Endothelial cell (in vitro differentiated cells): Measurements from ENCODE around the gene RUNX2. TPM values are rescaled to one million over a fixed set of nuclear protein-coding genes. Genes with fewer than 3 reads are reported as not detected.

ENCODE experiments used
- DNase-seq: peaks from one replicate; pipeline ENCODE4 v3.0.0; 2021; ENCODE audit warnings: low spot score
- H3K27ac Mint-ChIP-seq: one replicate; pipeline ENCODE4 v1.8.0; 2021; ENCODE audit warnings: mixed read lengths, inconsistent platforms; ENCODE audit not compliant: unreplicated experiment
- H3K27me3 Mint-ChIP-seq: one replicate; pipeline ENCODE4 v1.8.0; 2021; ENCODE audit warnings: mild to moderate bottlenecking, moderate library complexity, mixed read lengths, inconsistent platforms; ENCODE audit not compliant: unreplicated experiment
- H3K36me3 Mint-ChIP-seq: one replicate; pipeline ENCODE4 v1.8.0; 2021; ENCODE audit warnings: mild to moderate bottlenecking, low read depth, mixed read lengths, inconsistent platforms; ENCODE audit not compliant: unreplicated experiment
- H3K4me1 Mint-ChIP-seq: one replicate; pipeline ENCODE4 v1.8.0; 2021; ENCODE audit warnings: mild to moderate bottlenecking, mixed read lengths, inconsistent platforms; ENCODE audit not compliant: unreplicated experiment
- H3K4me3 Mint-ChIP-seq: one replicate; pipeline ENCODE4 v1.8.0; 2021; ENCODE audit warnings: mild to moderate bottlenecking, mixed read lengths, inconsistent platforms; ENCODE audit not compliant: unreplicated experiment
- H3K9me3 Mint-ChIP-seq: one replicate; pipeline ENCODE4 v1.8.0; 2021; ENCODE audit warnings: mixed read lengths, inconsistent platforms; ENCODE audit not compliant: unreplicated experiment
- CTCF ChIP-seq: fragments of 200-600 bp; sonication (generic); IDR thresholded peaks from one replicate; pipeline ENCODE4 v1.5.0; 2021; ENCODE audit warnings: antibody characterized with exemption; ENCODE audit not compliant: unreplicated experiment
- total RNA-seq: library from RNA; stranded (reverse); fragmentation: NEBNext Ultra II Directional; extraction: Animal tissue kit (Norgen Biotek cat#: 25700); gene quantifications from one replicate; pipeline ENCODE4 v1.2.1, GENCODE V29; 2021; ENCODE audit not compliant: unreplicated experiment

RUNX2 gene
- total RNA-seq, 1 donor from 2014 or later = 1.8 TPM

DNA sequence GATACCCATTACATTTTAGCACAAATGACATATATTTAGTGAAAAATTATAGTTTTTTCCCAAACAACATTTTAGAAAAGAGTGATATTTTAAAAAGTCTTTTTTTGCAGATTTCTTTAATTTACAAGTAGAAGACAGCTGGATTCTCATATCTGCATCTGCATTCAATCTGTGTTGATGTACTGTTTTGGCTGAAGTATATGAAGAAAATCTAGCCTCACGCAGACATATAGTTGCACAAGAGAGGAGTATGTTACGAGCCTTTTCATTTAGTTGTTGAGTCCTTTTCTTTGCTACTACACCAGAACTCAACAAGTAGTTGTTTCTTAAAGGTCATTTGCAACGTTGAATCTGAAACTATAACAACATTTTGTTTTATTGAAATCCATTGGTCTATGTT is 363.9 kb downstream of the RUNX2 start:
- no peak overlapping the region for H3K4me3 Mint-ChIP-seq
- H3K27ac Mint-ChIP-seq = no peak overlapping the region
- no peak for TF ChIP-seq CTCF
- no peak for DNase-seq
- H3K4me1 Mint-ChIP-seq = peaks cover 3% of the 10 kb centered on the region
- peaks cover 2% of the 10 kb centered on the region for H3K27me3 Mint-ChIP-seq
- H3K9me3 Mint-ChIP-seq = no peaks in the 10 kb centered on the region
- H3K36me3 Mint-ChIP-seq = no peaks in the 10 kb centered on the region

DNA sequence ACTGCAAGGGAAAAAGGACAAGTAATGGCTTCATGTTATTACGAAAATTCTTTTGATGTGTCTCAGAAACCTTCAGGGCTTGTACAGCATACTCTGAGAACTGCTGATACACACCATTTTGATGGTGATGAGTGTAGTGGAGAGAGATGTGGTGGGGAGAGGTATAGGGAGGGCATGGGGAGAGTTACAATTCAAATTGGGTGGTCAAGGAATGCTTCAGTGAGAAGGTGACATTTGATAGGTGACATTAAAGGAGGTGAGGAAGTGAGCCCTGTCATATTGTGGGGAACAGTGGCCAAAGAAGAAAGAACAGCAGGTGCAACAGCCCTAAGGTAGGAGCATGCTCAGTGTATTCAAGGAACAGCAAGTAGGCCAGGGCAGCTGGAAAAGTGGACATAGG is 368.6 kb downstream of the RUNX2 start:
- H3K4me1 Mint-ChIP-seq = peaks cover 3% of the 10 kb centered on the region
- TF ChIP-seq CTCF = no peak
- H3K9me3 Mint-ChIP-seq = no peaks in the 10 kb centered on the region
- peaks cover 3% of the 10 kb centered on the region for H3K27me3 Mint-ChIP-seq
- H3K4me3 Mint-ChIP-seq = no peak overlapping the region
- no peaks in the 10 kb centered on the region for H3K36me3 Mint-ChIP-seq
- no peak for DNase-seq
- no peak overlapping the region for H3K27ac Mint-ChIP-seq

DNA sequence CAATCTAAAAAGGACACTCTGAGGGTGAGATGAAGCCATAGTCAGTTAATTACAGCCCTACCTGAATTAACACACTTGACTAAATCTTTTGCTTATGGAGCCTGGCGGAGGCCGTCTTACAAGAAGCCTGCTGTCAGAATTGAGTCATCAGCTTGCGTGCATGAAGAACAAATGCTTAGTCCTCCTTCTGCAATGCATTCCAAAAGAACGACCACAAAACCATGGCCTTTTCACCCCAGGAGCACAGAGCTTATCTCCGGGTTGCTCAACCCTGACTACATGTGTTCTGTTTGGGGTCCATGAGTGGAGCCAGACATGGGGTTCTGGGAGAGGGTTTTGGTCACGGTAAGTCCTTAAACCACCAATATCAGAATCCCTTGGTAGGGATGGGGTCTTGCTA is 369.5 kb downstream of the RUNX2 start:
- H3K4me1 Mint-ChIP-seq = peaks cover 3% of the 10 kb centered on the region
- no peaks in the 10 kb centered on the region for H3K36me3 Mint-ChIP-seq
- no peak overlapping the region for H3K4me3 Mint-ChIP-seq
- H3K27ac Mint-ChIP-seq = no peak overlapping the region
- TF ChIP-seq CTCF = no peak
- H3K27me3 Mint-ChIP-seq = peaks cover 3% of the 10 kb centered on the region
- DNase-seq = no peak
- no peaks in the 10 kb centered on the region for H3K9me3 Mint-ChIP-seq

- H3K27me3 Mint-ChIP-seq = peaks cover 3% of the 10 kb centered on the region
- peaks cover 3% of the 10 kb centered on the region for H3K4me1 Mint-ChIP-seq
- no peaks in the 10 kb centered on the region for H3K36me3 Mint-ChIP-seq
- H3K27ac Mint-ChIP-seq = no peak overlapping the region
- H3K4me3 Mint-ChIP-seq = no peak overlapping the region
- no peaks in the 10 kb centered on the region for H3K9me3 Mint-ChIP-seq
- TF ChIP-seq CTCF = no peak
- DNase-seq = no peak
Measured at GRCh38 chr6:45698046-45698445, 369.9 kb downstream of the RUNX2 start.

GRCh38 chr6:45699663-45700062 is 371.5 kb downstream of the RUNX2 start:
- Mint-ChIP-seq H3K27ac (no peak overlapping the region), H3K4me1 (peaks cover under 1% of the 10 kb centered on the region), H3K9me3 (no peaks in the 10 kb centered on the region), H3K27me3 (peaks cover 3% of the 10 kb centered on the region), H3K4me3 (no peak overlapping the region), H3K36me3 (no peaks in the 10 kb centered on the region)
- TF ChIP-seq CTCF = no peak
- DNase-seq = no peak
